HG03571 (cell line): Measurements from ENCODE around the gene SLC22A23.
"Not testable (repeated sequence)": the region's sequence is repeated elsewhere in the genome, so short reads cannot be mapped to it uniquely, and the experiment has no call there.

Experiments used
- ATAC-seq: cut with Tn5 transposase; IDR thresholded peaks from one replicate; pipeline ENCODE4 v1.9.1; 2021; ENCODE audit not compliant: unreplicated experiment

SLC22A23 gene

DNA sequence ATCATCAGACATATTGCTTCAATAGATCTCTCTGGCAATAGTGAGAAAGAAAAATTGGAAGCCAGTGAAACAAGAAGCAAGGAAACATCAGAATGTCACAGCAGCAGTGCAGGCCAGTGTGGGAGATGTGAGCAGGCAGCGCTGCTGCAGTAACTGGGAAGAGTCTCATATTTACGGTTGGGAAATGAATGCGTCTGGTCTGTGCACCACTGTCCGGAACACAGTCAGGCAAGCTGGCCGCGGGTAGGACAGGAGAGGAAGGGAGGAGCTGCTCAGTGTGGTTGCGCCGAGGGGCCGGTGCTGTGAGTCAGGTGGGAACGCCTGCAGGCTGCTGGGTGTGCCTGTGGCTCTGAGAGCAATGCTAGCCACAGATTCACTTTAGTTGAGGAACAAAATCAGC lies 204.5 kb downstream of the SLC22A23 start:
- no peak for ATAC-seq

GRCh38 chr6:3251462-3252314 lies 205.2 kb downstream of the SLC22A23 start:
- peak; percentile 65 for ATAC-seq

DNA sequence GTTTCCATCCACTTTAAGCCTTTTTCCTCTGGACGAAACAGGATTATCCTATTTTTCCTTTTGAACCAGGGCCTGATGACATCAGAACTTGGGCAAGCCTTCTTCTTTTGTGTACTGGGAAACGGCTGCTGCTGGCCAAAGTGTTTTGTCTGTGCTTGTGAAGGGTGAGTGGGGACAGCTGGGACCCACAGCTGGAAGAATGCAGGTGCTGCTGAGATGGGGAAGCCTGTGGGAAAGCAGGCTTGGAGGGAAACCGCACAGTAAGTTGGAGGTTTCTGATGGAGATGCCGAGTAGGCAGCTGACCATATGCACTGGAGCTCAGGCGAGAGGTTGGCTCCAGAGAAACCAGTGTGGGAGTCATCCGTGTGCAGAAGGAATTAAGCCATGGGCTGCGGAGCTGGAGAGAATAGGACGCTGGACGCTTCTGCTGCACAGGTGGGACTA lies 206.6 kb downstream of the SLC22A23 start:
- no peak for ATAC-seq

- no peak for ATAC-seq
Observed at GRCh38 chr6:3249821-3250220, 207.0 kb downstream of the SLC22A23 start.

- no peak for ATAC-seq
Observed at GRCh38 chr6:3247255-3248146, 209.3 kb downstream of the SLC22A23 start.

DNA sequence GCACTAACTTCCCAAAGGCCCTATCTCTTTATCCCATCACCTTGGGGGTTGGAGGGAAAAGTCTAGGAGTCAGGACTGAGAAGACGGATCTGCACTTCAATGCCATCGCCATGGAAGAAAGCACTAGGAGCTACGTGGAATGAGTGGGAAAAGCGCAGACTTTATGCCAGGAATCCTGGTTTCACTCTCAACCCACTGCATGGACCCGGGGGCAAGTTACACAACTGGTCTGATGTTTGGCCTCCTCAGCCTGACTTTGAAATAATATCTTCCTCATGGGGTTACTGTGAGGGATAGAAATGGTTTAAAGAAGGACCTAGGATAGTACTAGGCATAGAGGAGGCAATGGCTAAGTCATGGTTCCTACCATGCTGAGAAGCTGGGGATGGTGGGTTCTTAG lies 211.6 kb downstream of the SLC22A23 start:
- no peak for ATAC-seq

DNA sequence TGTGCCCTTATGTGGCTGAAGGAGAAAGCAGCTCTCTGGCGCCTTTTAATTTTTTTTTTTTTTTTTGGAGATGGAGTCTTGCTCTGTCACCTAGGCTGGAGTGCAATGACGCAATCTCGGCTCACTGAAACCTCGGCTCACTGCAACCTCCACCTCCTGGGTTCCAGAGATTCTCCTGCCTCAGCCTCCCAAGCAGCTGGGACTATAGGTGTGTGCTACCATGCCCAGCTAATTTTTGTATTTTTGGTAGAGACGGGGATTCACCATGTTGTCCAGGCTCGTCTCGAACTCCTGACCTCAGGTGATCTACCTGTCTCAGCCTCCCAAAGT lies 212.1 kb downstream of the SLC22A23 start:
- not testable (repeated sequence) for ATAC-seq

DNA sequence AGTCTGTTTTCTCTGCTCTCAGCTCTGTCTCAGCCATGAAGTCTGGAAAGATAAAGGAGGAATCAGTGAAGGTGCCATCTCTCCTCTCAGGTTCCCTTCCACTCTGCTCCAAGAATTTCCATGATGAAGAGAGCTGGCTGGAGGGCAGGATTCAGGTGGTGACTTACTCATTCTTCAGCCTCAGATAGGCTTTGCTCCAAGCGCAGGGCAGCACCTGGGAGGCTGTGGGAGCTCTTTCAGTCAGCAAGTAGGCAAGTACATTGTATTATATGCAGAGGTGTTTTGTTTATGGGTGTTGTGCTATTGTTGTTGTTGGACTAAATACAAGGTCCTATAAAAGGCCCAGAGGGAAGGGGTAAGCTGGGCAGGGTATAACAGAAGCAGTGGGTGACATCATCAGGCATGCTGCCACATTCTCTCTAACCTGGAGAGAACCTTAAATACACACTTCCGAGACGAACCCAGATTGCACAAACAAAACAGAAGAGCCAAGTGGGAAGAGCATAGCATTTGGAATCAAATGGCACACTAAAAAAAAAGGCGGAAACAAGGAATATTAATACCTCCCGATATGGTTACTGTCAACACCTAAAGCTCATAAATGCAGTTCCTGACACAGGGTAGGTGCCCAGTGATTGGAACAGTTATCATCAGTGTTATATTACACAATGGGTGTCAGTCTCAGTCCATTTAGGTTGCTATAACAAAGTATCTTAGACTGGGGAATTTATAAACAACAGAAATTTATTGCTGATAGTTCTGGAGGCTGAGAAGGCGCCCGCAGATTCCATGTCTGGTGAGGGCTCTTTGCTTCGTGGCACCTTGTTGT lies 212.6 kb downstream of the SLC22A23 start:
- ATAC-seq: no peak

DNA sequence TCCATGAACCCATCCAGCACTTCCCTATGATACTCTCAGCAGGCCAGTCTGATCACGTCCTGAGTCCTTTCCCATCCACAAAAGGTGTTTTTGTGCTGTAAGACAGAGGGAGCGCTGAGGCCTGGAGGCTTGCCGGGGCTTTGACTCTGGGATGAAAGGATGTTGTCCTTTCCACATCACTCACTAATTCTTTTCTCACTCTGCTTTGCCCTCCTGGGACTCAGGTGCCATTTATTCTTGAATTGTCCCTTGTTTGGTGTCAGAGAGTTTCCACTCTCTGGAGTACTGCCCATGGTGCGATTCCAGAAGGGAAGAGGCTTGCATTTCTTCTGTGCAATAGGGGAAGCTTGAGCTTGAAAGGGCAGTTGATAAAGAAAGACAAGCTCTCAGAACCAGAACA lies 214.1 kb downstream of the SLC22A23 start:
- no peak for ATAC-seq

GRCh38 chr6:3241745-3242144 lies 215.1 kb downstream of the SLC22A23 start:
- ATAC-seq: not testable (repeated sequence)

DNA sequence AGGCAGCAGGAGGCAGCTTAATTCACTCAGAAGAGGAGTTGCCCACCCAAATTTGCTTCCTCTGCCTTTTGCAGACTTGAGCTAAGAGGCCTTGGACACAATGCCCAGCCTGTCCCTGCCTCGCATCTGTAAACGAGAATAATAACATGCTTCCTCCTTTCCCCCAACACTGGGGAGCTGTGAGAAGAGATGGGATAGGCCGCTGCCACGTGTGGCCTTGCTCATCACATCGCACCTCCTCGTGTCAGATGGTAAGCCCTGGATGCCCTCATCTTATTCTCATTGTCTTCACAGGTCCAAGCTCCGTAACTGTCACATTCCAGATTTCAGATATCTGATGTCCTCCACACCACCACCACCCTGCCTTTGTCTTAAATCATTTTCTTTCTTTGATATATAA lies 216.3 kb downstream of the SLC22A23 start:
- no peak for ATAC-seq

DNA sequence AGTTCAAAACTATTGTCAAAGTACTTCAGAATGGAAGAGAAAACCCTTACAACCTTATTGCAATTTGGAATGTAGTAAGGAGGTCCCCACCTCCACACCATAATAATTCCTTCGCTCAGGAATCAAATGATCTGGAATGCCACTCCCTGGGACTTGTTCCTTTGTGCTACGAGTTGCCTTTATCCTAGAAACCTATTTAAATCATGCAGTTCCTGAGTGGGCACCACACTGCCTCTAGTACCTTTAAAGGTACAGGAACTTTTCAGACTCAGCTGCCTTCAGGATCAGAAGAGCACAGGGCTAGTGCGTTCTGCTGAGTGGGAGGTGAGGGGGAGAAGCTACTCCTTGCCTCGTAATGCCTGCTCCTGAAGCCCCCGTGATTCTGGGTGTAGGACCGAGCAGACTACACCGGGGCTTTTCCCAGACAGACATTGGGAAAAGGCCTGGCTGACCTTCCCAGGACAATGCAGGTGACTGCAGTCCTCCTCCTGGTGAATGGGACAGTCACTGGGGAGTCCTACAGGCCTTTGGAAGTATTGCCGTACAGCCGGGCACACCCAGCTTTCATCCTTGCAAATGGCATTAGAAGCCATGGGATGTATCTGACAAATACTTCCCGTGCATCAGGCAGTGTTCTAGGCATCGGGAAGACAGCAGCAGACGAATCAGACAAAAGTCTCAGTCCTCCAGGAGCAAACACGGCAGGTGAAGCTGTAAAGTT lies 217.6 kb downstream of the SLC22A23 start:
- no peak for ATAC-seq

- ATAC-seq: no peak
Observed at GRCh38 chr6:3237761-3238662, 218.8 kb downstream of the SLC22A23 start.

GRCh38 chr6:3236005-3236404 lies 220.8 kb downstream of the SLC22A23 start:
- no peak for ATAC-seq

- ATAC-seq: no peak
Observed at GRCh38 chr6:3235486-3235885, 221.4 kb downstream of the SLC22A23 start.

GRCh38 chr6:3233904-3234303 lies 222.9 kb downstream of the SLC22A23 start:
- ATAC-seq: no peak

- ATAC-seq: no peak
Observed at GRCh38 chr6:3233321-3233720, 223.5 kb downstream of the SLC22A23 start.

DNA sequence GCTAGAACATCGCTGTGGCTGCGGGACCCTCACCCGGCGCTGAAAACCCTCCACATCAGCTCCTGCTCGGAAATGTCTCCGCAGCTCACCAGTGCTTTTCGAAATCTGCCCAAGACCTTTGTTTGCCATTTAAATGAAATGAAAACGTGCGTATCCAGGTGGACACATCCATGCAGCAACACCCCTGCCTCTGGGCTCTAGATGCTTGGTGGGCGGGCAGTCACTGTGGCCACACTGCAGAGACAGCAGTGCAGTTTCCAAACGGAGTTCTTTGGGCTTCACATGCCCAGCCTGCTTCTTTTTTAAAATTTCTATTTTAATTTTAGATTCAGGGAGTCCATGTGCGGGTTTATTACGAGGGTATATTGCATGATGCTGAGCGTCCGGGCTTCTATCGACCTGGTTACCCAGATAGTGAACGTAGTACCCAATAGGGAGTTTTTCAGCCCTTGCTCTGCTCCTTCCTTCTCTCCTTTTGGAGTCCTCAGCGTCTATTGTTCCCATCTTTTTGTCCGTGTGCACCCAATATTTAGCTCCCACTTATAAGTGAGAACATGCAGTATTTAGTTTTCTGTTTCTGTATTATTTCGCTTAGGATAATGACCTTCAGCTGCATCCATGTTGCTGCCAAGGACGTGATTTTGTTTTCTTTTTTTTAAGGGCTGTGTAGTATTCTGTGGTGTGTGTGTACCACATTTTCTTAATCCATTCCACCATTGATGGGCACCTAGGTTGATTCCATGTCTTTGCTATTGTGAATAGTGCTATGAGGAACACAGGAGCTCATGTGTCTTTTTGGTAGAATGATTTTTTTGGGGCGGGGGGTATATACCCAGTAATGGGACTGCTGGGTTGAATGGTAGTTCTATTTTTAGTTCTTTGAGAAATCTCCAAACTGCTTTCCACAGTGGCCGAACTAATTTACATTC lies 224.6 kb downstream of the SLC22A23 start:
- ATAC-seq: no peak
